KMS-11 (cell line): ENCODE results near the gene BTAF1.

ENCODE experiments used
- H2AFZ ChIP-seq: fragments of 200-600 bp; sonication (generic); 2 replicates; pipeline ENCODE4 v1.6.1; 2016; ENCODE audit warnings: antibody characterized with exemption, mixed run types, low read depth
- H3K27ac ChIP-seq: fragments of 200-600 bp; sonication (generic); 2 replicates; pipeline ENCODE4 v1.6.1; 2016; ENCODE audit warnings: mild to moderate bottlenecking, mixed run types
- H3K27me3 ChIP-seq: fragments of 200-600 bp; sonication (generic); 2 replicates; pipeline ENCODE4 v1.6.1; 2017; ENCODE audit warnings: mild to moderate bottlenecking, low read depth, mixed run types, moderate library complexity; ENCODE audit not compliant: insufficient read depth
- H3K36me3 ChIP-seq: fragments of 200-600 bp; sonication (generic); 2 replicates; pipeline ENCODE4 v1.6.1; 2017; ENCODE audit warnings: mild to moderate bottlenecking, mixed run types; ENCODE audit not compliant: insufficient read depth
- H3K4me1 ChIP-seq: fragments of 200-600 bp; sonication (generic); 2 replicates; pipeline ENCODE4 v1.6.1; 2016; ENCODE audit warnings: mild to moderate bottlenecking, low read depth, mixed run types; ENCODE audit not compliant: poor library complexity, severe bottlenecking
- H3K4me2 ChIP-seq: fragments of 200-600 bp; sonication (generic); 2 replicates; pipeline ENCODE4 v1.7.0; 2016; ENCODE audit warnings: mild to moderate bottlenecking, mixed run types
- H3K4me3 ChIP-seq: fragments of 200-600 bp; sonication (generic); IDR thresholded peaks from 2 replicates; pipeline ENCODE4 v1.6.1; 2017; ENCODE audit warnings: low read depth, low read length, mixed read lengths; ENCODE audit not compliant: insufficient read depth
- H3K79me2 ChIP-seq: fragments of 200-600 bp; sonication (generic); 2 replicates; pipeline ENCODE4 v1.6.1; 2016; ENCODE audit warnings: low read depth, mixed run types; ENCODE audit not compliant: insufficient read depth
- H3K9ac ChIP-seq: fragments of 200-600 bp; sonication (generic); 2 replicates; pipeline ENCODE4 v1.6.1; 2016; ENCODE audit warnings: mild to moderate bottlenecking, mixed run types
- H4K20me1 ChIP-seq: fragments of 200-600 bp; sonication (generic); 2 replicates; pipeline ENCODE4 v1.6.1; 2016; ENCODE audit warnings: mild to moderate bottlenecking, mixed run types; ENCODE audit not compliant: insufficient read depth
- CTCF ChIP-seq: fragments of 200-600 bp; sonication (generic); conservative IDR thresholded peaks from 2 replicates; pipeline ENCODE4 v1.6.1; 2017; ENCODE audit warnings: low read depth, mild to moderate bottlenecking, antibody characterized with exemption, low read length, moderate library complexity, mixed read lengths

BTAF1 gene

GRCh38 chr10:91976317-91977051, 52.9 kb downstream of the BTAF1 start:
- no peaks in the 10 kb centered on the region for H3K27me3 ChIP-seq
- no peaks in the 10 kb centered on the region for H3K36me3 ChIP-seq
- H3K27ac ChIP-seq = no peak overlapping the region
- H3K9ac ChIP-seq = no peak overlapping the region
- H2AFZ ChIP-seq = no peak overlapping the region
- H3K79me2 ChIP-seq = no peaks in the 10 kb centered on the region
- no peak overlapping the region for H3K4me3 ChIP-seq
- H4K20me1 ChIP-seq = no peaks in the 10 kb centered on the region
- peaks cover 18% of the 10 kb centered on the region for H3K4me1 ChIP-seq
- TF ChIP-seq CTCF = no peak
- no peak overlapping the region for H3K4me2 ChIP-seq

- no peak overlapping the region for H3K9ac ChIP-seq
- no peaks in the 10 kb centered on the region for H3K79me2 ChIP-seq
- H3K36me3 ChIP-seq = no peaks in the 10 kb centered on the region; the same call in 1 of the 2 replicates
- H2AFZ ChIP-seq = no peak overlapping the region
- peaks cover 16% of the 10 kb centered on the region for H3K4me1 ChIP-seq
- TF ChIP-seq CTCF = no peak
- no peak overlapping the region for H3K27ac ChIP-seq
- no peak overlapping the region for H3K4me2 ChIP-seq
- no peaks in the 10 kb centered on the region for H4K20me1 ChIP-seq
- no peak overlapping the region for H3K4me3 ChIP-seq
- H3K27me3 ChIP-seq = no peaks in the 10 kb centered on the region
Measured at GRCh38 chr10:91977491-91977890, 53.9 kb downstream of the BTAF1 start.

- Histone ChIP-seq H3K9ac (no peak overlapping the region), H3K4me1 (peaks cover 17% of the 10 kb centered on the region), H3K4me2 (no peak overlapping the region), H2AFZ (no peak overlapping the region), H3K27ac (no peak overlapping the region), H4K20me1 (no peaks in the 10 kb centered on the region), H3K36me3 (no peaks in the 10 kb centered on the region; the same call in 1 of the 2 replicates), H3K4me3 (no peak overlapping the region), H3K27me3 (no peaks in the 10 kb centered on the region), H3K79me2 (no peaks in the 10 kb centered on the region)
- no peak for TF ChIP-seq CTCF
Measured at GRCh38 chr10:91978585-91978984, 55.0 kb downstream of the BTAF1 start.

- H3K4me2 ChIP-seq = no peak overlapping the region
- H3K4me3 ChIP-seq = no peak overlapping the region
- peaks cover under 1% of the 10 kb centered on the region for H3K36me3 ChIP-seq
- TF ChIP-seq CTCF = no peak
- no peak overlapping the region for H2AFZ ChIP-seq
- peaks cover 14% of the 10 kb centered on the region for H3K4me1 ChIP-seq
- no peaks in the 10 kb centered on the region for H4K20me1 ChIP-seq
- H3K79me2 ChIP-seq = no peaks in the 10 kb centered on the region
- H3K27ac ChIP-seq = no peak overlapping the region
- no peaks in the 10 kb centered on the region for H3K27me3 ChIP-seq
- no peak overlapping the region for H3K9ac ChIP-seq
Measured at GRCh38 chr10:91980319-91980718, 56.7 kb downstream of the BTAF1 start.
